ENCODE measurements around the gene CLDN5.
A peak's percentile ranks its signal among the peaks of the same experiment; 100 is the strongest.
"Not testable (repeated sequence)": the region's sequence is repeated elsewhere in the genome, so short reads cannot be mapped to it uniquely, and the experiment has no call there.

The CLDN5 gene

DNA sequence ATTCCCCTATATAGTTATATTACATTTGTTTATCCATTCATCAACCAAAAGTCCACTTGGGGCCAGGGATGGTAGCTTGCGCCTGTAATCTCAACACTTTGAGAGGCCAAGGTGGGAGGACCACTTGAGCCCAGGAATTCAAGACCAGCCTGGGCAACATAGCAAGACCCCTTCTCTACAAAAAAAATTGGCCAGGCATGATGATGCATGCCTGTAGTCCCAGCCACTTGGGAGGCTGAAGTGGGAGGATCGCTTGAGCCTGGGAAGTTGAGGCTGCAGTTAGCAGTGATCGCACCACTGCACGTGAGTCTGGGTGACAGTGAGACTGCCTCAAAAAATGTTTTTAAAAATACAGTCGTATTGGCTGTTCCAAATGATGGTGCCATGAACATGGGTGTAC, 24.2 kb upstream of the CLDN5 start:
- DNase-seq (ENCODE audit: low spot score): not testable (repeated sequence)

DNA sequence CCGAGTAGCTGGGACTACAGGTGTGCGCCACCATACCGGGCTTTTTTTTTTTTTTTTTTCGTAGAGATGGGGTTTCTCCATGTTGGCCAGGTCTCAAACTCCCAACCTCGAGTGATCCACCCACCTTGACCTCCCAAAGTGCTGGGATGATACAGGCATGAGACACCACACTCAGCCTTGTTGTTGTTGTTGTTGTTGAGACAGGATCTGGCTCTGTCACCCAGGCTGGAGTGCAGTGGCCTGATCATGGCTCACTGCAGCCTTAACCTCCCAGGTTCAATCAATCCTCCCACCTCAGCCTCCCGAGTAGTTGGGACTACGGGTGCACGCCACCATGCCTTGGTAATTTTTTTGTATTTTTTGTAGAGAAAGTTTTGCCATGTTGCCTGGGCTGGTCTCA, 23.4 kb upstream of the CLDN5 start:
- DNase-seq (ENCODE audit: low spot score): no peak

DNA sequence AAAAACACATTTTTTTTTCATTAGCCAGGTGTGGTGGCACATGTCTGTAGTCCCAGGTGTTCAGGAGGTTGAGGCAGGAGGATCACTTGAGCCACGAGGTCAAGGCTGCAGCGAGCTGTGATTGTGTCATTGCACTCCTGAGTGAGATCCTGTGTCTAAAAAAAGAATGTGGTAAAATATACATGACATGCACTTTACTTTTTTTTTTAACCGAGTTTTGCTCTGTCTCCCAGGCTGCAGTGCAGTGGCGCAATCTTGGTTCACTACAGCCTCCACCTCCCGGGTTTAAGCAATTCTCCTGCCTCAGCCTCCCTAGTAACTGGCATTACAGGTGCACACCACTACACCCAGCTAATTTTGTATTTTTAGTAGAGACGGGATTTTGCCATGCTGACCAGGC, 22.5 kb upstream of the CLDN5 start:
- DNase-seq (ENCODE audit: low spot score): no peak

DNA sequence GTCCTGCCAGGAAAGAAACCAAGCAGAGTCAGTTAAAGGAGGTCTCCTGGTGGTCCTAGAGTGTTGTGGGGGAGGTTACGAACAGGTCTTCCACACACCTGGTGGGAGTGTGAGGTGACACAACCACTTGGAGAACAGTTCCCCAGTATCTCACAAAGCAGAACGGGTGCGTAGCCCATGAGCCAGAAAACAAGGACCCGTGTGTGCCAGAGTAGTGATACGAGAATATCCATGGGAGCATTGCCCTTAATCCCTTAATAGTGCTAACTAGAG, 21.7 kb upstream of the CLDN5 start:
- no peak for DNase-seq (ENCODE audit: low spot score)

DNA sequence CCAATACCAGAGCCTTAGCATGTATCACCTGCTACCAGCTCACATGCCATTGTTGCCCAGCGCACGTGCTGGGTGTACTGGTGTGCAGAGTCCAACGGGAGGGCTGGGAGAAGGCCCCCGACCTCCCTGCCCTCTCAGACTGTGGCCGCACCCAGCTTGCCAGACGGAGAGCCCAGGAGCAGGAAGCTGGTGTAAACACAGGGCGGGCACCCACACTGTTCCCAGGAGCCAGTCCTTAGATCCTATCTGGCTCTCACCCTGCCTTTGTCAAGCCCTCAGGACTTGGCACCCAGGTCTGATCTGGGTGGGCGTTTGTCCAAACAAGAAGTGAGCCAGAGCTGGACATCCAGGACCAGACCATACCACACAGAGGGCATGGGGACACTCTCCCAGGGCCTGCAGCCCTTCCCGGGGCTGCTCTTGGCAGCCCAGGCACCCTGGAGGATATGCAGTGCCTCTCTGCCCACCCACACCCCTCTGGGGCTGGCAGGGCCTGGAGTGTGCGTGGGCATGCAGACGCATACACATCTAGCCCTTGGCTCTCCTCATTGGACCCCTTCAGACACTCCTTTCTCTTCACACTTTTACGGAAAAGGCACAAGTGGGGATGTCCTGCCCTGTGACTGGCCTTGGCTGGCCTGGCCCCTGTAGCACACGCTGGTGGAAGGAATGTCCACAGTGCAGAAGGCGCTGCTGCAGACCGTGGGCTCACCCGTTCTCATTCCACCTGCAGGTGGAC, 19.9 kb upstream of the CLDN5 start:
- no peak for DNase-seq (ENCODE audit: low spot score)

DNA sequence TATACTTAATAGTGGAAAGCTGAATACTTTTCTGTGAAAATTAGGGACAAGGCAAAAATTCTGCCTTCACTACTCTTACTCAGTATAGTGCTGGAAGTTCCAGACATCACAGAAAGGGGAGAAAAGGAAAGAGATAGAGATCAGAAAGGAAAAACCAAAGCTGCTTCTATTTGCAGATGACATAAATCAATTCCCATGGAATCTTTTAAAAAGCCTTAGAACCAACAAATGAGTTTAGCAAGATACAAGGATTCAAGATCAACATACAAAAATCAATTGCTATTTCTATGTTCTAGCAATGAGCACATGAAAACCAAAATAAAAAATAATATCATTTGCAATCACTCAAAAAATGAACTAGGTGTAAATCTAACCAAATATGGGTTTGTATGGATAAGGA, 16.2 kb upstream of the CLDN5 start:
- no peak for DNase-seq (ENCODE audit: low spot score)

DNA sequence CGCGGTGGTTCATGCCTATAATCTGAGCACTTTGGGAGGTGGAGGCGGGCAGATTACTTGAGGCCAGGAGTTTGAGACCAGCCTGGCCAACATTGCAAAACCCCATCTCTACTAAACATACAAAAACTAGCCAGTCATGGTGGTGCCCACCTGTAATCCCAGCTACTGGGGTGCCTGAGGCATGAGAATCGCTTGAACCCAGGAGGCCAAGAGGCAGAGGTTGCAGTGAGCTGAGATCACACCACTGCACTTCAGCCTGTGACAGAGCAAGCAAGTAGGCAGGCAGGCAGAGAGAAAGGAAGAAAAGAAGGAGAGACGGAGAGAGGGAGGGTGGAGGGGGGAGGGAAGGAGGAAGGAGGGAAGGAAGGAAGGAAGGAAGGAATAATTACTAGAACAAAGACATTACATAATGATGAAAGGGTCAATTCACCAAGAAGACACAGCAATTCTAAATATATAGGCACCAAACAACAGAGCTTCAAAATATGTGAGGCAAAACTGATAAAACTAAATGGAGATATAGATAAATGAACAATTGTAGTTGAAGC, 13.8 kb upstream of the CLDN5 start:
- DNase-seq (ENCODE audit: low spot score): no peak

DNA sequence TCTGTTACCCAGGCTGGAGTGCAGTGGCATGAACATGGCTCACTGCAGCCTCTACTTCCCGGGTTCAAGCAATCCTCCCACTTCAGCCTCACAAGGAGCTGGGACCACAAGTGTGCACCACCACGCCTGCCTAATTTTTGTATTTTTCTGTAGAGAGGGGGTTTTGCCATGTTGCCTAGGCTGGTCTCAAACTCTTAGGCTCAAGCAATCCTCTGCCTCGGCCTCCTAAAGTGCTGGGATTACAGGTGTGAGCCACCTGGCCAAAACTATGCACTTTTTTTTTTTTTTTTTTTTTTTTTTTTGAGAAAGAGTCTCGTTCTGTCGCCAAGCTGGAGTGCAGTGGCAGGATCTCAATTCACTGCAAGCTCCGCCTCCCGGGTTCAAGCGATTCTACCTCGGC, 12.4 kb upstream of the CLDN5 start:
- DNase-seq (ENCODE audit: low spot score): no peak

DNA sequence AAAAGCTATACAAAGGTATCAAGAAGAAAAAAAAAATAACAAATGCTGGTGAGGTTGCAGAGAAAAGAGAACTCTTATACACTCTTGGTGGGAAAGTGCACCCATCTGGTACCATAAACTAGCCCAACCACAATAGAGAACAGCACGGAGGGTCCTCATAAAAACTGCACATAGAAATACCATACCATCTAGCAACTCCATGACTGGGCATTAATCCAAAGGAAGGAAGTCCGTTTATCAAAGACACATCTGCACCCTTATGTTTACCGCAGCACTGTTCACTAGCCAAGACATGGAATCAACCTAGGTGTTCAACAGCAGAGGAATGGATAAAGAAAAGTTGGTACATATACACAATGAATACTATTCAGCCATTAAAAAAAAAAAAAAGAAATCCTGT, 10.8 kb upstream of the CLDN5 start:
- DNase-seq (ENCODE audit: low spot score): no peak

DNA sequence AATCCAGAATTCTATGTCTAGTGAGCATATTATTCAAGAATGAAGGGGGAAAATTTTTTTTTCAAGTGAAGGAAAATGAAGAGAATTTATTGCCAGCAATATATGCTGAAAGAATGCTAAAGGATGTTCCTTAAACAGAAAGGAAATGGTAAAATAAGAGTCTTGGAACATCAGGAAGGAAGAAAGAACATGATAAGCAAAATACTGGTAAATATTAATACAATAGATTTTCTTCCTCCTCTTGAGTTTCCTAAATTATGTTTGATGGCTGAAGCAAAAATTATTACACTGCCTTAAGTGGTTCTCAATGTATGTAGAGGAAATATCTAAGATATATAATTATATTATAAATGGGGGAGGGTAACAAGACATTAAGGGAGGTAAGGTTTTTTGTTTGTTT, 9.6 kb upstream of the CLDN5 start:
- DNase-seq (ENCODE audit: low spot score): no peak

DNA sequence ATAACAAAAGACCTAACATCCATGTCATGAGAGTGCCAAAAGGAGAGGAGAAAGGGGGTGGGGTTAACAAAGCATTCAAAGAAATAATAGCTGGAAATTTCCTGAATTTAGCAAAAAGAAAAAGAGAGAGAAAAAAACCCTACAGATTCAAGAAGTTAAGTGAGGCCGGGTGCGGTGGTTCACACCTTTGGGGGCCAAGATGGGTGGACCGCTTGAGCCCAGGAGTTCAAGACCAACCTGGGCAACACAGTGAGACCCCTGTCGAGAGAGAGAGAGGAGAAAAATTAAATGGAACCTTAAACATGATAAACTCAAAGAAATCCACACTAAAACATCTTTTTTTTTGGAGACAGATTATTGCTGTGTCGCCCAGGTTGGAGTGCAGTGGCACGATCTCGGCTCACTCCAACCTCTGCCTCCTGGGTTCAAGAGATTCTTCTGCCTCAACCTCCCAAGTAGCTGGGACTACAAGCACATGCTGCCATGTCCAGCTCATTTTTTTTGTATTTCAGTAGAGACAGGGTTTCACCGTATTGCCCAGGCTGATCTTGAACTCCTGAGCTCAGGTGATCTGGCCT, 8.9 kb upstream of the CLDN5 start:
- no peak for DNase-seq (ENCODE audit: low spot score)

DNA sequence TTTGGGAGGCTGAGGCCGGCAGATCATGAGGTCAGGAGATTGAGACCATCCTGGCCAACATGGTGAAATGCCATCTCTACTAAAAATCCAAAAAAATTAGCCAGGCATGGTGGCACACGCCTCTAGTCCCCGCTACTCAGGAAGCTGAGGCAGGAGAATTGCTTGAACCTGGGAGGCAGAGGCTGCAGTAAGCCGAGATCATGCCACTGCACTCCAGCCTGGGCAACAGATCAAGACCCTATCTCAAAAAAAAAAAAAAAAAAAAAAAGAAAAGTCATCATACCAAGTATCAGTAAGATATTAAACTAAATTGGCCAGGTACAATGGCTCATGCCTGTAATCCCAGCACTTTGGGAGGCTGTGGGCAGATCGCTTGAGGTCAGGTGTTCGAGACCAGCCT, 7.1 kb upstream of the CLDN5 start:
- DNase-seq (ENCODE audit: low spot score): not testable (repeated sequence)

DNA sequence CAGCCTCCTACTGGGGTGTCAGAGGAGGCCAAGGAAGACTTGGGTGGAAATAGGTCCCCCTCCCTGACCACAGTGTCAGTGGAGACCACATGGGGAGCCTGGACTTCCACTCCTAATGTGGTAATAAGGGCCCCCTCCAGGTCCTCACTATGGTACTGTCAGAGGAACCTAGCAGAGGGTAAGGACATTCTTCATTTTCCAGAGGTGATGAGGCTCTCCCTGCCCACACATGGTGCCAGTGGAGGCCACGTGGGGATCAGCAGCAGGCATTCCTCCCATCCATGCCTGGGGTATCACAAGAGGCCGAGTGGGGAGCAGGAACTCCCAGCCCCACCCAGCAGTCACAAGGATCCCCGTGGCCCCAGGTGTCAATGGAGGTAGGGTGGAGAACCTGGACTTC, 6.5 kb upstream of the CLDN5 start:
- DNase-seq (ENCODE audit: low spot score): no peak

DNA sequence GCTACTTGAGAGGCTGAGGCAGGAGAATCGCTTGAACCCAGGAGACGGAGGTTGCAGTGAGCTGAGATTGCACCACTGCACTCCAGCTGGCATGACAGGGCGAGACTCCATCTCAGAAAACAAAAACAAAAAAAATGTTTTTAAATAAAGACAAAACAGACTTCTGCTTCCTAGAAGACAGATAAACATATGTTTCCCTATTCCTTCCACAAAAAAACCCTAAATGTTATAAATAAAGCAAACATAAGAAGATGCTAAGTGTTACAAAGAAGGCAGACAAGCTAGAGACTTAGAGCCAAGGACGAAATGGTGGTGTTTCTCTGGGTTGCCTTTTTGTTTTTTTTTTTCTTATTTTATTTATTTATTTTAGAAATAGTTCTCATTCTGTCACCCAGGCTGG, 5.6 kb upstream of the CLDN5 start:
- DNase-seq (ENCODE audit: low spot score): no peak

DNA sequence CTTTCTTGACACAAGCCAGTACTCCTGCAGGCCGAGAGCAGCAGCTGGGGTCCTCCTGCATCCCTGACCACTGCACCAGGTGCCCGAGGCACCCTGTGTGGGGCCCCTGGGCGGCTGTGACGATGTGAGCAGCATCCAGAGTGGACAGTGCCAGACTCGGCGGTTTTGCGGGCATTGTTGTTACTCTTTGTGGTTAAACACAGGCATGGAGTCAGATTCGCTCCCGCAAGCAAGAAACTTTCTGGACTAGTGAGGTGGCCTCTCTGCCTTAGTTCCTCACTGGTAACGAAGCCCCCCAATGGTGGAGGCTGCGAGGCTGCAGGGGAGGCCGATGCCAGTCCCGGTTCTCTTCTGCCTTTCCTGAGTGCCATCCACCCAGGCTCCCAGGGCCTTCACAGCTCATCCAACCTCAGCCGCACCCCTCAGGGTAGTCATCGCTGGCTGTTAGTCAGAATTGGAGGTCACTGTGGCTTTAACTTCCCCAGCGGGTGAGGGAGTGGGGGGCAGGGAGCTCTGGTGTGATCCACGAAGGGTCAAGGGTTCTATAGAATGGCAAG, 3.7 kb upstream of the CLDN5 start:
- DNase-seq (ENCODE audit: low spot score): no peak

DNA sequence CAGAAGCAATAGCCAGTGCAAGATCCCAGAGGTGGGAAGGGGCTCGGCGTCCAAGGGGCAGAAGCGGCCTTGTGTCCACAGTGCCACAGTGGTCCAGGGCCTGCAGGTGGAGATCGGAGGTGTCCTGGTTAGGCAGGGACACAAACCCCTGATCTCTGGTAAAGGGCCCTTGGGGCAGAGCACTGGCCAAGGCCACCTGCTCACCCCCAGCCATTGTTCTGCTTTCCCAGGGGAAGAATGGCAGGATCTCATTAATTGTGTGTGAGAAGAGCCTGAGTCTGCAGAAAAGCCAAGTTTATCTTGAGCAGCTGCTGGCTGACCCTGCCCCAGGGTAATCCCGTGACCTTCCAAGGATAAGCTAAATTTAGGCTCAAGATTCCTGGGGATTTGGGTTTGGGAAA, 3.1 kb upstream of the CLDN5 start:
- DNase-seq (ENCODE audit: low spot score): no peak

DNA sequence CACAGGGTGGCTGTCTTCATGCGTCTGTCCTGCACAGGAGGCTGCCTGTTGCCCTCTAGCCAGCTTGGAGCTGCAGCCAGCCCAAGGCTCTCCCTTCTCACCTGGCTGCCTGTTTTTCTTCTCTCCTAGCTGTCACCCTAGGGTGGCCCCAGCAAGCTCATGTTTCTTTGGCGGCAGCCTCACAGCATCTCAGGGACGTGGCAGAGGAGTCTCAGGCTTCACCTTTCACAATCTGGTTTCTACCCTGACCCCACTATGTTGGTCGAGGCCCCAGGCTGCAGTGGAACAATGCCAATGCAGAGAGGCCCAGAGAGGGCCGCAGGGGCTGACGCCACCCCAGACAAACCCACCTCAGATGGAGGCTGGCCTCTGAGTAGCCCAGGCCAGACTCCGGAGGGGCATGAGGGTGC, 2.5 kb upstream of the CLDN5 start:
- DNase-seq (ENCODE audit: low spot score): no peak

DNA sequence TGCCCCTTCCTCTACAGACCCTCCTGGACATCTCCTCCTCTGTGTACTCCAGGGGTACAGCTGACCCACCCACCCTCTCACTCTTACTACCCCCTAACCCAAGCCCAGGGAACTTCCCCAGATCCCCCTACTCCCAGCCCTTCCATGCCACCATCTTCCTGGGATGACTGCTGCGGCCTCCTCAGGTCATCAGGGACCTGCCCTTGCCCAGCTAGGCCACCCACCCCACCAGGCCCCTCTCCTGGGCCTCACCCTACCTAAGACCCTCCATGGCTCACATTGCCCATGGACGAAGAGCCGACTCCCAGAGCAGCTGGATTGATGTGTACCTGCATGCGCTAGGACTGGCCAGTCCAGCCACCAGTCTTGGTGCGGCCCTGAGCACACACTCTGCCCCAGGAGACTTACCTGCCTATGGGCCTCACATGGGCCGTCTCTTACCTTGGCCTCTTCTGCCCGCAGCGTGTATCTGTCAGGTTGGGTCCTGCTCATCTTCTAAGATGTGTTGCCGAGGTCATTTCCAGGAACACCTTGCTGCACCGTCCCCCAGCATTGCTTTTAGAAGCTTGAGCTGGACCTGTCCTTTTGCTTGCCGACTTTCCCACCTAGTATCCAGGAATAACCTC, 2.0 kb upstream of the CLDN5 start:
- no peak for DNase-seq (ENCODE audit: low spot score)

DNA sequence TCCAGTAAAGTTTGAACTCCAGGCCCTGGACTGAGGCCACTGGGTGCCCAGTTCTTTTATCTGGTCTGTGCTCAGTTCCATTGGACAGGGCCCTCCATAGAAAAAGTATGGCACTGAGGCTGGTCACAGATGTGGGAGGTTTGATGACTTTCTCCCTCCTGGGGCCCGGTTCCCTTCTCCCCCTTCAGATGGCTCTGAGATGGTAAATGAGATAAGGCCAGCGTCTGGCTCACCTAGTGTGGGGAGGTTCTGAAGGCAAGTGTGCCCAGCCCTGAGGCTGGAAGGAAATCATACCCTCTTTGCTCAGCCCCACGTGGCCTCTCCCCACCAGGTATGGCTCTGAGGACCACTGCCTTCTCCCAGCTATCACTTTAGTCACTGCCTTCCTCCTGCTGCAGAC, 1.5 kb upstream of the CLDN5 start:
- no peak for DNase-seq (ENCODE audit: low spot score)

DNA sequence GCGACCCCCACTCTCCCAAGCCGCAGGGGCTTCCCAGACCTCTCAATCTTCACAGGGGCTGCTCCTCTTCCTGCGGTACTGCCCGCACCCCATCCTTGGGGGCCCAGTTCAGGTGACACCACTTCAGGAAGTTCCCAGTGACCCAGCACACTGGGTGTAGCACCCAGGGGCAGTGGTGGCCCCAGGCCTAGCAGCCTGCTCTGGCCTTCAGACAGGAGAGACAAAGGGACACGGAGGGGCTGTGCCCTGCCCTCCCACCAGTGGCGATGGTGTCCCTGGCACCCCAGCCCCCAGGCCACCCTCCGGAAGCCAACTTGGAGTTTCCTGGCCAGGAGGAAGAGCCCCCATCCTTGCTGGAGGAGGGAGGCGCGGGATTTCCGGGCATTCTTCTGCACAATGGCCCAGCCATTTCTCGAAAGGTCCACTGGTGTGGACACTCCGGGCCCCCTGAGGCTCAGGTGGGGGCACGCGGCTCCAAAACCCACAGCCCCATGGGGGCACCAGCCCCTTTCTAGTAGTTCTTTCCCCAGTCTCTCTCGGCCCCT, 978 bp upstream of the CLDN5 start:
- DNase-seq (ENCODE audit: low spot score): no peak

DNA sequence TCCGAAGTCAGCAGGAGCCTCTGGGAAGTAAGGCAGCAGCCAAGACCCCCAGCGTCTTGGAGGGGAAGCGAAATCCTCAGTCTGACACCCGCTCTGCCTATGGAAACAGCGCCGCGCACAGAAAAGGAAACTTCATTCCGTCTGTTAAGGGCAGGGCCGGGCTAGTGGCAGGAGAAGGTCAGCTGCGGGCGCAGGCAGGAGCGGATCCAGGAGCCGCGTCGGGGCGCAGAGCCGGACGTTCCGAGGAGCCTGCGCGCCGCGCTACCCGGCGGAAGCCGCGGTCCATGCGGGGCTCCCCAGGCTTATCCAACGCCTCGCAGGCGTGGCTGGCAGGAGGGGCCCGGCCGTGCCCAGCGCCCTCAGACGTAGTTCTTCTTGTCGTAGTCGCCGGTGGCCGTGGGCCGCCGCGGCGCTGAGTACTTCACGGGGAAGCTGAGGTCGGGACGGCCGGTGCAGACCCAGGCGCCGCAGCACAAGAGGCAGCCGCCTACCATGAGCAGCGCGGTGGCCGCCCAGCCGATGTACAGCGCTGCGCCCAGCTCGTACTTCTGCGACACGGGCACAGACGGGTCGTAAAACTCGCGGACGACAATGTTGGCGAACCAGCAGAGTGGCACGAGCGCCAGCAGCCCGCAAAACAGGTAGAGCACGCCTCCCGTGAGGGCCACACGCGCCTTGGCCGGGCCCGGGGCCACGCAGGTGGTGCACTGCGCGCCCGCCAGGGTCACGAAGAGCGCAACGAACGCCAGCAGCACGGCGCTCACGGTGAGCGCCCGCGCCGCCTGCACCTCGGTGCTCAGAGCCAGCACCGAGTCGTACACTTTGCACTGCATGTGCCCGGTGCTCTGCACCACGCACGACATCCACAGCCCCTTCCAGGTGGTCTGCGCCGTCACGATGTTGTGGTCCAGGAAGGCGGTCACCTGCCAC, 705 bp downstream of the CLDN5 start:
- peak; percentile 58 for DNase-seq (ENCODE audit: low spot score)

DNA sequence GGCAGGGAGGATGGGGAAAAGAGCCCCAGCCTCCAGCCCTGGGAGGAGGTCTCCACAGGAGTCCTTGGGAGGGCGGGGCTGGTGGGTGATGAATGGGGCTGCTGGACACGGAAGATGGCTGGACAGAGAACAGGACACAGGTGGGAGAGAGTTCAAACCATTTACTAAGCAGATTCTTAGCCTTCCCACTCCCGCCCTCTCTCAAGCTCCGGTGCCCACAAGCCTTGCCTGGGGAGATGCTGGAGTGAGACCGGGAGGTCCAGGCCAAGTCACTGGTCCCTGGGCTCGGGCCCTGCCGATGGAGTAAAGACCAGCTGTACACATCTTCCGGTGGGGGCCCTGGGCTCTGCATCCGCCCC, 1.4 kb downstream of the CLDN5 start:
- no peak for DNase-seq (ENCODE audit: low spot score)
